Left lung (tissue), 10 donors: Measurements from ENCODE around the gene CCDC186. TPM values are rescaled to one million over a fixed set of nuclear protein-coding genes. Genes with fewer than 3 reads are reported as not detected.

Experiments used
- ATAC-seq: fragments of 200-7000 bp; cut with Tn5 transposase; one replicate; pipeline ENCODE4 v1.9.1; 2020; ENCODE audit warnings: moderate library complexity
- DNase-seq, 4 donors: peaks; one replicate each; pipeline ENCODE4 v3.0.0-alpha.2; 2013 to 2020
- H3K27ac ChIP-seq, 2 donors: fragments of 200-600 bp; sonication (generic) in 1 of 2; one replicate each; pipeline versions ENCODE4 v1.5.0 to v1.8.0; 2020 to 2021
- H3K27me3 ChIP-seq, 2 donors: fragments of 200-600 bp; sonication (generic) in 1 of 2; one replicate each; pipeline versions ENCODE4 v1.5.0 to v1.8.0; 2020 to 2021
- H3K36me3 ChIP-seq, 2 donors: fragments of 200-600 bp; sonication (generic) in 1 of 2; one replicate each; pipeline versions ENCODE4 v1.5.0 to v1.8.0; 2020 to 2021
- H3K4me1 ChIP-seq, 2 donors: fragments of 200-600 bp; one replicate each; pipeline ENCODE4 v1.8.0; 2021
- H3K4me3 ChIP-seq, 2 donors: fragments of 200-600 bp; sonication (generic) in 1 of 2; one replicate each; pipeline versions ENCODE4 v1.5.0 to v1.8.0; 2020 to 2021; ENCODE audit warnings: mild to moderate bottlenecking in 1 of 2
- H3K9me3 ChIP-seq, 2 donors: fragments of 200-600 bp; sonication (generic) in 1 of 2; one replicate each; pipeline versions ENCODE4 v1.5.0 to v1.8.0; 2020 to 2021
- CTCF ChIP-seq, 2 donors: fragments of 200-600 bp; sonication (generic) in 1 of 2; IDR thresholded peaks; one replicate each; pipeline versions ENCODE4 v1.5.0 to v1.8.0; 2021; ENCODE audit warnings: antibody characterized with exemption in 2 of 2
- intact Hi-C, 2 donors: fragments of 100-400 bp; cut with DNase I; formaldehyde crosslinking; loops; one replicate each; pipeline versions ENCODE4 v1.11.2 to v1.14.2; 2022
- polyA plus RNA-seq, 6 donors: library from polyadenylated mRNA; unstranded; fragments of 120-200 nt; gene quantifications; one replicate each; pipeline ENCODE4 v1.2.1, GENCODE V29; 2013; ENCODE audit not compliant: insufficient read length in 6 of 6
- total RNA-seq, 2 donors: library from RNA; stranded (reverse); fragmentation: NEBNext Ultra II Directional; extraction: Animal tissue kit (Norgen Biotek cat#: 25700); gene quantifications; one replicate each; pipeline ENCODE4 v1.2.1, GENCODE V29; 2021
- donor health status: DM: no; HTN: yes; CAD: no.
- donor health status: DM: no; HTN: no; CAD: no.

Gene CCDC186
- total and polyA plus RNA-seq, 8 donors = 25.2 to 46.6 (median 36.0) TPM

DNA sequence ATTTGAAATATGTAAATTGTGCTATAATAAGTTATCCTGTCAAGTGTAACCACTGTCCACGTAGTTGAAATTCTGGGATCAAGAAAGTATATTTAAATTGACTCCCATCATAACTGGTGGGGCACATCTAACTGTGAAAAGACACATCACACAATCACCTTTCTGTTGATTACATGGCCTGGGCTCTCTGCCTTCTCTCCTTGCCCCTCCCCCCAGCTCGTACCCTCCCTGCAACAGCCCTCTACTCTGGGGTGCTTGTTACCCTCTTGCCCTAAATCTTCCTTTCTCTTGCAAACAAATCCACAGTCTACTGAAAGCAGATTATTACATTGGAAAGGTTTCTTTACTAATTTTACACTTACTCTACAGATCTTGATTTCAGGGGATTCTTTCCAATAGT is 56.3 kb downstream of the CCDC186 start:
- no peak for TF ChIP-seq CTCF (IDR thresholded peaks at IDR 0.05)
- Histone ChIP-seq H3K4me3 (no peak overlapping the region), H3K36me3 (peaks cover 0 to 9% of the 10 kb centered on the region in 2 donors), H3K27ac (no peak overlapping the region), H3K4me1 (no peaks in the 10 kb centered on the region), H3K9me3 (no peaks in the 10 kb centered on the region), H3K27me3 (no peaks in the 10 kb centered on the region)
- no peak for ATAC-seq
- DNase-seq = no peak
- intact Hi-C loops = no loop called here

GRCh38 chr10:114115661-114116445 is 58.1 kb downstream of the CCDC186 start:
- H3K27ac ChIP-seq = no peak overlapping the region
- H3K36me3 ChIP-seq = peaks cover 0 to 9% of the 10 kb centered on the region in 2 donors
- H3K4me1 ChIP-seq = no peaks in the 10 kb centered on the region
- TF ChIP-seq CTCF (IDR thresholded peaks at IDR 0.05) = no peak
- no peaks in the 10 kb centered on the region for H3K9me3 ChIP-seq
- ATAC-seq (peak; percentile 69), DNase-seq (no peak)
- H3K4me3 ChIP-seq = no peak overlapping the region
- intact Hi-C loops = no loop called here
- H3K27me3 ChIP-seq = no peaks in the 10 kb centered on the region

DNA sequence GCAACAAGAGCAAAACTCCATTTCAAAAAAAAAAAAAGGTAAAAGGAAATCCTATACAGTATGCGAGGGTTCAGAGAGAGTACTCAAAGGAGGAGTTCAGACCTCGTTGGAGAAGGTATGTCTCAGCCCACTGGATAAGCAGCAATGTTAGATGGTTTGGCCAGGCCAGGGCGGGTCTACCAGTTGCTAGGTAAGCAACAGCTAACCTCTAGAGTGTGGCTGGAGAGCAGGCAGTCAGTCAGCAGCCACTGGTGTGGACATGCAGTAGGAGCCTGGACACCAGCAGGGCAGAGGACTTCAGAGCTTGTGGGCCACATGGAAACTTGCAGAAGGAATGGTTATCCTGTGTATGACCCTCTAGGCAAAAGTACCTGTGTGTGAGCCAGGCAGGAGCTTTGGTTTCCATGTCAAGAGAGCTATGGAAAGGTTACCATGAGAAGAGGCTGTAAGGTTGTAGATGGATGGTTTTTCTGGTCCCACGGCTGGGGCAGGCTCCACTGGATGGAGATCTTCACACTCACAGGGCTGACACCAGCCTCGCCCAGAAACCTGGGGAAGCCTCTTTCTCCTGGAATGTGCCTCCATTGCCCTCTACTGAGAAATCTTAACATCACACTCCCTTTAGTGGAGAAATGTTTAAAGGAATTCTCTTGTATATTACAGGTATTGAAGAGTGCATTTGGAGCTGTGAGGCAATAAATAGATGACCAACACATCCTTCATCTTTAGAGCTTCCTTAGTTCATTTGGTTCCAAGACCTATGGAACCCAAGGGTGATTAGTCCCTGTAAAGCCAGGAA is 63.6 kb downstream of the CCDC186 start:
- Histone ChIP-seq H3K4me3 (no peak overlapping the region), H3K4me1 (no peaks in the 10 kb centered on the region), H3K36me3 (no peaks in the 10 kb centered on the region), H3K9me3 (no peaks in the 10 kb centered on the region), H3K27me3 (no peaks in the 10 kb centered on the region), H3K27ac (no peak overlapping the region)
- no peak for TF ChIP-seq CTCF (IDR thresholded peaks at IDR 0.05)
- no peak for DNase-seq
- ATAC-seq = peak; percentile 37
- intact Hi-C loops = no loop called here

DNA sequence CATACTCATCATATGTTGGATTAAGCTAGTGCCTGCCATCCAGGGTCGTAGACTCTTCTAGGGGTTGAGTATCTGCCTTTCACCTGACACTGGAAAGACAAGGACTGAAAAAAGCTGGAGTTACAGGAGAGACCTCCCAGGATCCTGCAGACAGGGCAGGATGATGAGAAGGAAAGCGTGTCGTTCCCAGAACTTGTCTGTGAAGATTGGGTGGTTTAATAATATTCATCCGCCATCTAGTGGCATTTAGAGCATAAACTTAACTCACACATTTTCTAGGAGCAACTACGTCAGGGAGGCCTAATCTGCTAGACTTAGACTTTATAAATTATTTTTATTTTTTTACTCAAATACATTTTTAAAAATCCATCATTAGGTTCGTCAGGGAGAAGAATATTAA is 70.7 kb downstream of the CCDC186 start:
- TF ChIP-seq CTCF (IDR thresholded peaks at IDR 0.05) = peak; percentile 39 to 53
- Histone ChIP-seq H3K4me3 (no peak overlapping the region), H3K36me3 (no peaks in the 10 kb centered on the region), H3K9me3 (no peaks in the 10 kb centered on the region), H3K4me1 (peaks cover 0 to 30% of the 10 kb centered on the region in 2 donors), H3K27ac (no peak overlapping the region), H3K27me3 (peaks cover 0 to 21% of the 10 kb centered on the region in 2 donors)
- peak in 2 of 4 donors; percentile 53 to 70 for DNase-seq
- intact Hi-C loops = loop anchor here in 1 of 2 donors (10.0 kb wide), 1 partner anchor 388 kb away; no protein-coding TSS in a partner anchor
- peak; percentile 88 for ATAC-seq

DNA sequence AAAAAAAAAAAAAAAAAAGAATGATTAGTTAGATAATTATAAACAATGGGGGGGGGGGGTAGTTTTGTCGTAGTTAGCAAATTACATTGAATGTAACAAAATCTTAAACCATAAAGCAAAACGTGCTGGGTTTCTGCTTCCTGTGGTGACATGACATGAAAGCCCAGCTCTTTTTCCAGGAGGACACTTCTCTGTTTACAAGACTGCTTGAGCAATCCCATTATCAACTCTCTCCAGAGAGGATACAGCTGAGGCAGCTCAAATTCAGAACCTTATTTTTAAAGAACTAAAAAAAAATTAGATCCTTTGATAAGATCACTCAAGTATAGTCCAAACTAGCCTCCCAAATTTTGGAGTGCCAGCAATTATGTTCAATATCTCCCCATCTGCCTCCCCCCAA is 71.7 kb downstream of the CCDC186 start:
- no peak overlapping the region for H3K27ac ChIP-seq
- ATAC-seq (no peak), DNase-seq (peak in 2 of 4 donors; percentile 33 to 54)
- intact Hi-C loops = loop anchor here in 1 of 2 donors (10.0 kb wide), 1 partner anchor 387 kb away; no protein-coding TSS in a partner anchor
- no peaks in the 10 kb centered on the region for H3K9me3 ChIP-seq
- peaks cover 0 to 21% of the 10 kb centered on the region in 2 donors for H3K27me3 ChIP-seq
- H3K4me1 ChIP-seq = peaks cover 0 to 30% of the 10 kb centered on the region in 2 donors
- no peak for TF ChIP-seq CTCF (IDR thresholded peaks at IDR 0.05)
- H3K4me3 ChIP-seq = no peak overlapping the region
- H3K36me3 ChIP-seq = no peaks in the 10 kb centered on the region
